NCI-H2196 (cell line): ENCODE data around the gene ADD1.

ENCODE experiments used
- DNase-seq: peaks from one replicate; lab custom pipeline; 2025; ENCODE audit not compliant: unreplicated experiment; lab: John Stamatoyannopoulos, UW

The ADD1 gene

DNA sequence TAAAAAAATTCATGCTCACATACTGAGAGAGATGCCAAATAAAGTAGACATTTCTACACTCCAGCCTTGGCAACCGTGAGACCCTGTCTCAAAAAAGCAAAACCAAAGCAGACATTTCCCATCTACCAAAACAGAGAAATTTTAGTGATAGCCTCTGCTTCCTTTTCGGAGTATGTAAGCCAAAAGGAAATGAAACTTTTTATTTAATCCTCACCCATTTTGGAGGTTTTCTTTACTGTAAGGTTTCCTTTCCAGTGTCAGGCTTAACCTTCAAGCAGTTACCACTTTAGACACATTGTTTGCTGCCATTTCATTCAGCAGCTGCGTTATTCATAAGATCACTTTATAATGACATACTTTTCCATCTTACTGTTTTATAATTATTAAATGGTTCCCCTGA, 15.9 kb downstream of the ADD1 start:
- DNase-seq = no peak

- DNase-seq = no peak
Measured at GRCh38 chr4:2860391-2861348, 17.0 kb downstream of the ADD1 start.

DNA sequence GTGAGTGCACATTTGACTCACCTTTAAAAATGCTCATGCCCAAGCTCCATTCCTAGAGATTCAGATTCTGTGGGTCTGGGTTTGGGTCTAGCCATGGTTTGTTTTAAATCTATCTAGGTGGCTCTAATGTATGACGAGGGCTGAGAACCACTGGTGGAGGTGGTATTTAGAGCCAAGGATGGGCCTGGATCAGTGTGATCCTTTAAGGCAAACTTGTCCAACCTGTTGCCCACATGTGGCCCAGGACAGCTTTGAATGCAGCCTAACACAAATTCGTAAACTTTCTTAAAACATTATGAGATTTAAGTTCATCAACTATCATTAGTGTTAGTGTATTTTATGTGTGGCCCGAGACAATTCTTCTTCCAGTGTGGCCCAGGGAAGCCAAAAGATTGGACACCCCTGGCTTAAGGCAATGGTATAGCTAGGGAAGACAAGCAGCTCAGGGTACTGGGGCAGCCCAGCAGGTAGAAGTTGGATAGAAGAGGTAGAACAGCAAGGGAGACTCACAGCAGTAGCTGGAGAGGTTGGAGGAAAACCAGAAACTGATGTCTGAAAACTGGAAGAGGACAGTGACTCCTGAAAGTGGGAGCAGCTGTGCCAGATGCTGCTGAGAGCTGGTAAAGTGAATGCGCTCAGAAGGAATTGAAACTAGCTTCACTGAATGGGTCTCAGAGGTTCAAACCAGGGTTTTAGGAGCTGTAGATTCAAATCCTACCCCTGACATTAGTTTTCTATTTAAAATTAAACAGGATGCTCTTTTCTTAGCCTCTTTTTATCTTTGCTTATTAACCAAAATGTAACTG, 18.2 kb downstream of the ADD1 start:
- no peak for DNase-seq

- DNase-seq = no peak
Measured at GRCh38 chr4:2862528-2862927, 18.9 kb downstream of the ADD1 start.

DNA sequence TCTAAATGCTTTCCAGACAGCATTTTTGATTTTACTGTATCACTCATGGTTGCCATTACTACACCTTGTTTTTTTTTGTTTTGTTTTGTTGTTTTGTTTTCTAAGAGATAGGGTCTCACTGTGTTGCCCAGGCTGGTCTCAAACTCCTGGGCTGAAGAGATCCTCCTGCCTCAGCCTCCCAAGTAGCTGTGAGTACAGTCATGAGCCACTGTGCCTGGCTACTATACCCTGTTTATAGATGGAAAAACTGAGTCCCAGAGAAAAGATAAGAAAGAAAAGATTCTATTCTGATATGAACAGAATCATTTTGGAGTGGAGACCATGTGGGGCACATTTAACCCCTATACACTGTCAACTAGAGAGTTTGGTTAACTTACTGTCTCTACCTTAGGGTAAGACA, 20.0 kb downstream of the ADD1 start:
- DNase-seq = no peak

DNA sequence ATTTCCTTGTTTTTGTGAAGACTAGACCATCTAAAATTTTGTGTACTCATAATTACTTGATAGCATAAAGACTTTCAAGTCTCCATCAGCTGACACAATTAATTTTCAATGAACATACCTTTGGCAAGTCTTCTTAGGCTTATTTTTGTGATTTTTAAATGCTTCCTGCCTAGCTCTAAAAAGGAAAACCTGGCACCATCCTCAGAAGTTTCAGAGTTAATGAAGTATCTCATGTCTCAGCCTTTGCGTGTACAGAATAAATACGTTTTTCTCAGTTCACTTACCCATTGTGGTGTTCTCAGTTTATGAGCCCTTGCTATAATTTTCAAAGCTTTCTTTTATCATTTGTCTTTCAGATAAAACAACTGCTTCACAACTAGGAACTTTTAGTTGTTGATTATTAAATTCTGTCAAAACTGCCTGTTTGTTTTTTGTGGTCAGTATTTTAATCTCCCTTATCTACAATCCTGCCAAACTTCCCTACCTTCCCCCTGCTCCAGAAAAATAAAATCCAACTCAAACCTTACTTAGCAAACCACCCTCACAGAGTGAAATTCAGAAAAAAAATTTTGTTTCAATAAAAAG, 21.6 kb downstream of the ADD1 start:
- DNase-seq = no peak

GRCh38 chr4:2866160-2866861, 22.7 kb downstream of the ADD1 start:
- DNase-seq = no peak

DNA sequence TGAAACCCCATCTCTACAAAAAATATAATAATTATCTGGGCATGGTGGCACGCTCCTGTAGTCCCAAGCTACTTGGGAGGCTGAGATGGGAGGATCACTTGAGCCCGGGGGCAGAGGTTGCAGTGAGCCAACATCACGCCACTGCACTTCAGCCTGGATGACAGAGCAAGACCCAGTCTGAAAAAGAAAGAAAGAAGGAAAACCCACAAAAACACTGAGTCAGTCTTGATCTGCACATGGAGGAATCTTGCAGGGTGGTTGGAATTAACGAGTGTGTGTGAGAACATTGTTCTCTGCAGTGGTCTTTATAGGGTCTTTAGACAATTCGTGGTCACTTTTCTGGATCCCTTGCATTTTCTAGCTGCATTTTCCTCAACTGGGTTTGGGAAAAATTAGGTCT, 23.2 kb downstream of the ADD1 start:
- DNase-seq = no peak

DNA sequence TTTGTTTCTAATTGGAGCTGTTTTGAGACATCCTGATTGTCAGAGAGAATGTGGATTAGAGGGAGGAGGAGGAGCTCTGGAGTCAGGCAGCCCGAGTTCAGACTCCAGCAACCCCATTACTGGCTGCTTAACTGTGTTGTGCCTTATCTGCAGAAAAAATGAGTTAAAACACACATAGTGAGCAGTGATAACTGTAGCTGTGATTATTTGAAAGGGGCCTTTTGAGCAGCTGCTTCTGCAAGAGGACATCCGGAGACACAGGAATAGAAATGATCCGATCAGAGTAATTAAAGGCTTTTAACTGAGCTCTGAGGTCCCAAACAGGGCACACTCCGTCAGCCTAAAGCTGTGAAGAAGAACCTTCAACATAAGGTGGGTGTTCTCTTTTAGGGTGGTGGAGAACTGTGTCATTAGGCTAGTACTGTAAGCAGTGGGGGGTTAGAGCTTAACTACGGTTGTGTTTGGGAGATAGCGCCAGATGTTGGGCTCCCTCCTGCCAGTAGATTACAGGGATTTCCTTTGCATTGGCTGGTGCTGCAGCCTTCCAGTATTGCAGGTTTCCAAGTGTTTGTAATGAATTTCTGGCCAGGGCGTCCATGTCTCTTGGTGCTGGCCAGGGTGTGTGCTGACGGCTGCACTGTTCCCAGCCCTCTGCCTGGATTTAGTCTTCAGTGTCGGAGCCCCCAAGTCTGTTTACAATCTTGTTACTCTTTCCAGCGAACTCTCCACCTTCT, 24.3 kb downstream of the ADD1 start:
- DNase-seq = no peak

DNA sequence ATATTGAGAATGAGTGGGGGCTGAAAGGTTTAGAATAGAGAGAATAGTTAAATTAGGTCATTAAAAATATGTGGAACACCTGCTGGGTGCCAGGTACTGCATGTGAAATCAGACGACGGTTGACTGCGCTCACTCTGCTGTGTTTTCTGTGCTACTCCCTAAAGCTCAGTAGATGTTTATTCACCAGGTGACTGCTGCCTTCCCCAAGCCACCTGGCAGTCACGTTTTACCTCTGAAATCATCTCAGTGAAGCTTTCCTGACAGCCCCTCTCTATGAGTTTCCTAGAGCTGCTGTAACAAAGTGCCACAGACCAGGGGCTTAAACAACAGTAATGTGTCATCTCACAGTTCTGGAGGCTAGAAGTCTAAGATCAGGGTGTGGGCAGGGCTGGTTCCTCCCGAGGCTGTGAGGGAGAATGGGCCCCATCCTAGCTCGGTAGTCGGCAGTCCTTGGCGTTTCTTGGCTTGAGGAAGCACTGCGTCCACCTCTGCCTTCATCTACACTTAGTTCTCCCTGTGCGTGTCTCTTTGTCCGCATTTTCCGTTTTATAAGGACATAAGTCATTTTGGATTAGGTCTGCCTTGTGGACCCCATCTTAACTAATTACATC, 25.3 kb downstream of the ADD1 start:
- DNase-seq = no peak

DNA sequence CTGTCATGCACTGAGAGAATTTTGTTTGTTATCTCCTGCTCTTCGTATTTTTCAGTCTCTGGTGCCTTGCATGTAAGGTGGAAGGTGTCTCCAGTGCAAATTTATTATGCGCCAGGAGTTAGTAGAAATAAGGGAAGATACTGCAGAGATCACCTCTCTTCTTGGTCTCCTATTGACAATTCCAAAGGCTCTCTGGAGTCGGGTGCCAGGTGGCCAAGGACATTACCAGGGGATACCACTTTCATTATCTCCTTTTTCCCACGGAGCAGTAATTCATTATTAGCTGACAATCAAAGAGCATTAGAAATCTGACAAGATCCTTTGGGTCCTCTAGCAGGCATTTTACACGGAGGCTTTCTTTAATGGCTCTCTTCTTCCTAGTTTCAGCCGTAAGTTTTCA, 26.0 kb downstream of the ADD1 start:
- no peak for DNase-seq

DNA sequence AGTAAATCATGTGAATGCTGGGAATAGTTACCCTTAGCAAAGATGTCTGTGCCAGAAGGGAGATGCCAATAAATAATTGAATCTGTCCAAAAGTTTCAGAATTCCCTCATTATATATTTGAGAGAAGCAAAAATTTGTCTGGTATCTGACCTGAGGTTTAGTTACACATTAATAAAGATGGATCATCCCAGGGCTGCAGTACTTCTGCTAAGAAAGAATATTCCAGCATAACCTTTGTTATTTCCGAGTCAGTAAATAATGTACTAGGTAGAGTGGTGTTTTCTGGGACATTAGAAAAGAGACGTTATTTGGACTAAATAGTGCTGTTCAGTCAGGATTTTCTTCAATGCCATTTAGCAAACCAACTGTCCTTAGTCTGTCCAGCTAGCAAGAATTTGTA, 26.4 kb downstream of the ADD1 start:
- DNase-seq = no peak

DNA sequence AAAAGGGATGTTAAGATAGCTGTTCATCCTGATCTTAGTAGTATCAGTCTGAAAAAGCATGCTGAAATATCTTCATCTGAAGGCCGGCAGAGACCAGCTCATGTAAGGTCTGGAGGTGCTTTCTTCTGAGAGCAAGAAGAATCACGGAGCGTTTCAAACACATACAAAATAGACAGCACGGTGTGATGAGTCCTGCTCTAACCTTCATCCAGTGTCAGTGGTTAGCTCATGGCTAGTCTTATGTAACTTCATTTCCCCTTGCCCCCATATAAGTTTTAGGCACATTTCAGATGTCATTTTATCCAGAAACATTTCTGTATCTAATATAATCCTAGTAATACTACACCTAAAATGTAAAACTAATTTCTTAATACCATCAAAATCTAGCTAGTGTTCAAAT, 27.8 kb downstream of the ADD1 start:
- DNase-seq = no peak

GRCh38 chr4:2871911-2872310, 28.3 kb downstream of the ADD1 start:
- DNase-seq = no peak

DNA sequence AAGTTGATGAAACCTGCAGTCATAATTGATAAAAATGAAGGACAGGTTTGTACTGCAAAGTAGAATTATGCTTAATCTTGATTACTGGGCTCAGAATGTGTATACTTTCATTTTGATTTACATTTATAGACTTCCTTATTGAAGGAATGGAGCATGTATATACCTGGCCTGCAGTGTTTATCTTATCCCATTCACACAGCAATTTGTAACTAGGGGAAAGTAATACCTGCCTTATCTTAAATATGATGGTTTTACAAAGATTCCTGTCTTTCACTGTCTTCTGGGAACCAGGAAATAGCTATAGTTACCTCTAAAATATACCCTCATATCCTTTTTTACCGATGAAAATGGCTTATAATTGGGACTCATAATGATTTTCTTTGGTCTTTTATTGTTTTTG, 29.7 kb downstream of the ADD1 start:
- DNase-seq = no peak

- no peak for DNase-seq
Measured at GRCh38 chr4:2874861-2875260, 31.2 kb downstream of the ADD1 start.

GRCh38 chr4:2875556-2875955, 31.9 kb downstream of the ADD1 start:
- DNase-seq = no peak

DNA sequence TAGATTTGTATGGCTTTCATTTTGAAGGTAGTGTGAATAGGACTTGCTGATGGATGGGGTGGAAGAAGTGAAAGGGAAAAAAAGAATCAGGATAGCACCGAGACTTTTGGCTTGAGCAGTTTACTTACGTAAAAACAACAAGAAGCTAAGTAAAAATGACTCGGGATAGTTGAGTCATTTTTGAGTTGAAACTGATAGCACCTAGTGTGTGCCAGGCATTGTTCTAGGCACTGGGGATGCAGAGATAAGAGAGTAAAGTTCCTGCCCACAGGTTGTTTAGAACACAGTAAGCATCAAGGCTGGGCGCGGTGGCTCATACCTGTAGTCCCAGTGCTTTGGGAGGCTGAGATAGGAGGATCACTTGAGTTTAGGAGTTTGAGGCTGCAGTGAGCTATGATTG, 34.7 kb downstream of the ADD1 start:
- DNase-seq = no peak

- no peak for DNase-seq
Measured at GRCh38 chr4:2879026-2879425, 35.4 kb downstream of the ADD1 start.

DNA sequence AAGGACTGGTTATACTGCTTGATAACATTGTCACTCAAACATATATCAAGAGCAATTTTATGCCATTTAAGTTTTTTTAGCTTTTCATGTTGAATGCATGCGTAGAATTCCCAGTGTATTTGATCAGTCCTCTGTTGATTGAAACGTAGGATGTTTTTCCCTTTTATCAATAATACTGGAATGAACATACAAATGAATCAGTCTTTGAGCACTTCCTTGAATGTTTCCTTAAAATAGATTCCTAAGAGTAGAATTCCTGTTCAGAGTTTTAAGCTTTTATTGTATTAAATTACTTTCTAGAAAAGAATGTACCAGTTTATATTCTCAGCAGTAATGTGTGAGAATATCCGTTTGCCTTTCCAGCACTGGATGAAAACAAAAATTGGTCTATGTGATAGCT, 37.8 kb downstream of the ADD1 start:
- DNase-seq = no peak
